Left lung (tissue), 10 donors: ENCODE results near the gene ASTN2. TPM values are rescaled to one million over a fixed set of nuclear protein-coding genes. Genes with fewer than 3 reads are reported as not detected.

Experiments
- ATAC-seq: fragments of 200-7000 bp; cut with Tn5 transposase; one replicate; pipeline ENCODE4 v1.9.1; 2020; ENCODE audit warnings: moderate library complexity
- DNase-seq, 4 donors: peaks; one replicate each; pipeline ENCODE4 v3.0.0-alpha.2; 2013 to 2020
- H3K27ac ChIP-seq, 2 donors: fragments of 200-600 bp; sonication (generic) in 1 of 2; one replicate each; pipeline versions ENCODE4 v1.5.0 to v1.8.0; 2020 to 2021
- H3K27me3 ChIP-seq, 2 donors: fragments of 200-600 bp; sonication (generic) in 1 of 2; one replicate each; pipeline versions ENCODE4 v1.5.0 to v1.8.0; 2020 to 2021
- H3K36me3 ChIP-seq, 2 donors: fragments of 200-600 bp; sonication (generic) in 1 of 2; one replicate each; pipeline versions ENCODE4 v1.5.0 to v1.8.0; 2020 to 2021
- H3K4me1 ChIP-seq, 2 donors: fragments of 200-600 bp; one replicate each; pipeline ENCODE4 v1.8.0; 2021
- H3K4me3 ChIP-seq, 2 donors: fragments of 200-600 bp; sonication (generic) in 1 of 2; one replicate each; pipeline versions ENCODE4 v1.5.0 to v1.8.0; 2020 to 2021; ENCODE audit warnings: mild to moderate bottlenecking in 1 of 2
- H3K9me3 ChIP-seq, 2 donors: fragments of 200-600 bp; sonication (generic) in 1 of 2; one replicate each; pipeline versions ENCODE4 v1.5.0 to v1.8.0; 2020 to 2021
- intact Hi-C, 2 donors: fragments of 100-400 bp; cut with DNase I; formaldehyde crosslinking; loops; one replicate each; pipeline versions ENCODE4 v1.11.2 to v1.14.2; 2022
- polyA plus RNA-seq, 6 donors: library from polyadenylated mRNA; unstranded; fragments of 120-200 nt; gene quantifications; one replicate each; pipeline ENCODE4 v1.2.1, GENCODE V29; 2013; ENCODE audit not compliant: insufficient read length in 6 of 6
- total RNA-seq, 2 donors: library from RNA; stranded (reverse); fragmentation: NEBNext Ultra II Directional; extraction: Animal tissue kit (Norgen Biotek cat#: 25700); gene quantifications; one replicate each; pipeline ENCODE4 v1.2.1, GENCODE V29; 2021
- TF ChIP-seq, protein P1 (sequence below), 2 donors: fragments of 200-600 bp; sonication (generic) in 1 of 2; IDR thresholded peaks; one replicate each; pipeline versions ENCODE4 v1.5.0 to v1.8.0; 2021; ENCODE audit warnings: antibody characterized with exemption in 2 of 2
- donor health status: DM: no; HTN: yes; CAD: no.
- donor health status: DM: no; HTN: no; CAD: no.

ASTN2 gene
- total and polyA plus RNA-seq, 8 donors, result 3.1 to 5.5 (median 4.5) TPM

- TF ChIP-seq, protein P1, sequence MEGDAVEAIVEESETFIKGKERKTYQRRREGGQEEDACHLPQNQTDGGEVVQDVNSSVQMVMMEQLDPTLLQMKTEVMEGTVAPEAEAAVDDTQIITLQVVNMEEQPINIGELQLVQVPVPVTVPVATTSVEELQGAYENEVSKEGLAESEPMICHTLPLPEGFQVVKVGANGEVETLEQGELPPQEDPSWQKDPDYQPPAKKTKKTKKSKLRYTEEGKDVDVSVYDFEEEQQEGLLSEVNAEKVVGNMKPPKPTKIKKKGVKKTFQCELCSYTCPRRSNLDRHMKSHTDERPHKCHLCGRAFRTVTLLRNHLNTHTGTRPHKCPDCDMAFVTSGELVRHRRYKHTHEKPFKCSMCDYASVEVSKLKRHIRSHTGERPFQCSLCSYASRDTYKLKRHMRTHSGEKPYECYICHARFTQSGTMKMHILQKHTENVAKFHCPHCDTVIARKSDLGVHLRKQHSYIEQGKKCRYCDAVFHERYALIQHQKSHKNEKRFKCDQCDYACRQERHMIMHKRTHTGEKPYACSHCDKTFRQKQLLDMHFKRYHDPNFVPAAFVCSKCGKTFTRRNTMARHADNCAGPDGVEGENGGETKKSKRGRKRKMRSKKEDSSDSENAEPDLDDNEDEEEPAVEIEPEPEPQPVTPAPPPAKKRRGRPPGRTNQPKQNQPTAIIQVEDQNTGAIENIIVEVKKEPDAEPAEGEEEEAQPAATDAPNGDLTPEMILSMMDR (IDR thresholded peaks at IDR 0.05), result no peak
- intact Hi-C loops, result no loop called here
- no peak for ATAC-seq
Measured at GRCh38 chr9:117218951-117219350, 195.9 kb downstream of the ASTN2 start.

GRCh38 chr9:117214416-117214815 lies 200.4 kb downstream of the ASTN2 start:
- no peaks in the 10 kb centered on the region for H3K36me3 ChIP-seq
- intact Hi-C loops, result no loop called here
- no peaks in the 10 kb centered on the region for H3K4me1 ChIP-seq
- no peak overlapping the region for H3K27ac ChIP-seq
- TF ChIP-seq, protein P1 (IDR thresholded peaks at IDR 0.05), result no peak
- ATAC-seq, result no peak
- H3K4me3 ChIP-seq, result no peak overlapping the region
- DNase-seq, result no peak
- no peaks in the 10 kb centered on the region for H3K27me3 ChIP-seq
- peaks cover 0 to 8% of the 10 kb centered on the region in 2 donors for H3K9me3 ChIP-seq

More at GRCh38 chr9:117218951-117219350, 195.9 kb downstream of the ASTN2 start:
- Histone ChIP-seq H3K4me3 (no peak overlapping the region), H3K36me3 (no peaks in the 10 kb centered on the region), H3K4me1 (no peaks in the 10 kb centered on the region), H3K27ac (no peak overlapping the region), H3K27me3 (no peaks in the 10 kb centered on the region), H3K9me3 (peaks cover 0 to 2% of the 10 kb centered on the region in 2 donors)
- no peak for DNase-seq

- no peak for ATAC-seq
- Histone ChIP-seq H3K4me1 (no peaks in the 10 kb centered on the region), H3K27ac (no peak overlapping the region), H3K4me3 (no peak overlapping the region), H3K9me3 (peaks cover 0 to 31% of the 10 kb centered on the region in 2 donors), H3K36me3 (no peaks in the 10 kb centered on the region), H3K27me3 (no peaks in the 10 kb centered on the region)
- no peak for DNase-seq
- TF ChIP-seq, protein P1 (IDR thresholded peaks at IDR 0.05), result no peak
- intact Hi-C loops, result no loop called here
Measured at GRCh38 chr9:117211280-117211679, 203.6 kb downstream of the ASTN2 start.

DNA sequence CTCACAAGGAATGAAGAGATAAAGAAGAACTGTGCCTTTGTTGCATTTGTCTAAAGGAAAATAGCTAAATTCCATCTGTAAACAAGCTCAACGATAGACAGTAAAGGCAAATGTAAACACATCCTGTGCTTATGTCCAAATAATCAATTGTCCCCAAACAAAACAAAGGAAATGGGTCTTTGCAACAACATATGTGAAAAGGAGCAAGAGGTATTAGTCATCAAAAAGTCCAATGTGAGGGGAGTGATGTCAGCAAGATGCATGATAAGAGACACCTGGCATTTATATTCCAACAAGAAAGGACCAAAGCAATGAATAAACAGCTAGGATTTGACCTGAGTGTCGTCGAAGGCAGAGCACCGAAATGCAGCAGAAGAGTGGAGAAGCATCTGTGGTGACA lies 209.1 kb downstream of the ASTN2 start:
- intact Hi-C loops, result no loop called here
- no peaks in the 10 kb centered on the region for H3K36me3 ChIP-seq
- ATAC-seq (no peak), DNase-seq (no peak)
- no peak overlapping the region for H3K27ac ChIP-seq
- peaks cover 0 to 36% of the 10 kb centered on the region in 2 donors for H3K9me3 ChIP-seq
- TF ChIP-seq, protein P1 (IDR thresholded peaks at IDR 0.05), result no peak
- no peaks in the 10 kb centered on the region for H3K27me3 ChIP-seq
- no peak overlapping the region for H3K4me3 ChIP-seq
- H3K4me1 ChIP-seq, result no peaks in the 10 kb centered on the region

DNA sequence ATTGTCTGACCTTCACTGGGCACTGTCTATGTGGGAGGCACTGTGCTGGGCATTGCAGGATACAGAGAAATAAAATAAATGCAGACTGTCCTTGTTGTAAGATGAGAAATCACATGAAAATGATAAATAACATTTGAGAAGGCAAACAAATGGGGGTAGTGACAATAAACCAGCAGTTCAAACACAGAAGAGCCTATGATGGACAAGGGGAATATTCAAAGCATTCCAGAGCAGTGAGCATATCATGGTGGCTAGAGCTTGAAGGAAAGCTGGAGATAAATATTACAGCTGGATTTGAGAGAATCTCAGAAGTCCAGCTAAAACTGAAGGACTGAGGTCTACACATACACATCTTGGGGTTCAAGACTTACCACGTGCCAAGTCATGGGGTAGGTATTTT lies 209.9 kb downstream of the ASTN2 start:
- no peak overlapping the region for H3K4me3 ChIP-seq
- no peaks in the 10 kb centered on the region for H3K36me3 ChIP-seq
- peaks cover 0 to 38% of the 10 kb centered on the region in 2 donors for H3K9me3 ChIP-seq
- H3K4me1 ChIP-seq, result no peaks in the 10 kb centered on the region
- no peak for DNase-seq
- H3K27ac ChIP-seq, result no peak overlapping the region
- H3K27me3 ChIP-seq, result no peaks in the 10 kb centered on the region
- TF ChIP-seq, protein P1 (IDR thresholded peaks at IDR 0.05), result no peak
- intact Hi-C loops, result no loop called here
- no peak for ATAC-seq
